Heart left ventricle (tissue), 16 donors: ENCODE data around the gene CYP1B1. TPM values are rescaled to one million over a fixed set of nuclear protein-coding genes. Genes with fewer than 3 reads are reported as not detected.

Experiments used
- ATAC-seq, 4 donors: fragments of 200-7000 bp; cut with Tn5 transposase; one replicate each; pipeline ENCODE4 v1.9.1; 2020 to 2022; ENCODE audit warnings: moderate library complexity in 4 of 4, mild to moderate bottlenecking in 3 of 4, moderate number of reproducible peaks in 1 of 4
- DNase-seq, 5 donors: peaks; one replicate each; pipeline ENCODE4 v3.0.0-alpha.2; 2020
- H3K27ac ChIP-seq, 12 donors: fragments of 200-600 bp; sonication (generic) in 4 of 12; one replicate each; pipeline versions ENCODE4 v1.5.0 to v1.8.0; 2016 to 2022; ENCODE audit warnings: mild to moderate bottlenecking in 2 of 12
- H3K27me3 ChIP-seq, 9 donors: fragments of 200-600 bp; sonication (generic) in 2 of 9; one replicate each; pipeline versions ENCODE4 v1.5.1 to v1.8.0; 2016 to 2022; ENCODE audit warnings: mild to moderate bottlenecking in 3 of 9
- H3K36me3 ChIP-seq, 9 donors: fragments of 200-600 bp; sonication (generic) in 2 of 9; one replicate each; pipeline versions ENCODE4 v1.5.0 to v1.8.0; 2018 to 2022; ENCODE audit warnings: mild to moderate bottlenecking in 2 of 9
- H3K4me1 ChIP-seq, 12 donors: fragments of 200-600 bp; sonication (generic) in 4 of 12; one replicate each; pipeline versions ENCODE4 v1.5.0 to v1.8.0; 2016 to 2022; ENCODE audit warnings: mild to moderate bottlenecking in 3 of 12
- H3K4me3 ChIP-seq, 12 donors: fragments of 200-600 bp; sonication (generic) in 4 of 12; one replicate each; pipeline versions ENCODE4 v1.5.0 to v1.8.0; 2017 to 2022; ENCODE audit warnings: mild to moderate bottlenecking in 9 of 12, moderate library complexity in 4 of 12
- H3K9me3 ChIP-seq, 12 donors: fragments of 200-600 bp; sonication (generic) in 4 of 12; one replicate each; pipeline versions ENCODE4 v1.5.0 to v1.8.0; 2016 to 2022; ENCODE audit warnings: mild to moderate bottlenecking in 1 of 12
- POLR2A ChIP-seq, 2 donors: fragments of 450-650 bp; IDR thresholded peaks; one replicate each; pipeline ENCODE4 v1.6.1; 2017; ENCODE audit warnings: antibody characterized with exemption in 2 of 2, mild to moderate bottlenecking in 2 of 2, moderate library complexity in 2 of 2
- WGBS, 4 donors: extraction: QIAGEN DNeasy Blood & Tissue Kit in 2 of 4; methylation state at CpG; one replicate each; pipeline versions ENCODE4 v1.1.5 to v1.1.7; 2013 to 2018; 5-methylcytosine and 5-hydroxymethylcytosine counted together
- intact Hi-C, 10 donors: fragments of 100-400 bp; cut with DNase I; formaldehyde crosslinking; loops; one replicate each; pipeline versions ENCODE4 v1.11.1 to v1.14.2; 2022
- polyA plus RNA-seq, 2 donors: library from polyadenylated mRNA; stranded (reverse); fragments of 200-250 nt; gene quantifications; one replicate each; pipeline ENCODE4 v1.2.3, GENCODE V29; 2013
- total RNA-seq, 9 donors: library from RNA; depleted of rRNA in 2 of 9; stranded (reverse); fragments of >200 nt in 2 of 9; fragmentation: NEBNext Ultra II Directional in 3 of 9; extraction: Animal tissue kit (Norgen Biotek cat#: 25700) in 3 of 9; gene quantifications; one replicate each; pipeline versions ENCODE4 v1.1.0 to v1.2.4, GENCODE V29; 2016 to 2023
- TF ChIP-seq, protein P1 (sequence below), 12 donors: fragments of 200-600 bp; sonication (generic) in 4 of 12; IDR thresholded peaks; one replicate each; pipeline versions ENCODE4 v1.5.0 to v1.8.0; 2018 to 2022; ENCODE audit warnings: antibody characterized with exemption in 12 of 12, mild to moderate bottlenecking in 5 of 12
- donor health status: ischemic (EF 13 %, LVEDD 7.1; RV severe dilation, severe dysfunction).
- donor health status: healthy with polysubstance abuse.
- donor health status: DM: no; HTN: yes; CAD: no.
- donor health status: DM: no; HTN: no; CAD: no.
- donor health status: ischemic (EF 25% LVEDD 6.9; RV normal size, moderate dysfunction).
- donor health status: ischemic (EF 25% LVEDD 5.7; RV mildly dilated, moderate dysfunction).
- donor health status: healthy.
- donor health status: DM: yes; HTN: yes; CAD: no.
- donor health status: ischemic (EF 35%, LVEDD 5.7; RV mildly dilated, moderate dysfunction).
- donor health status: nonischemic (EF 11% LVEDD 7.7; RV severe dilation, severe dysfunction).
- donor health status: DM: yes; HTN: yes; CAD: no.
- donor health status: PGD.
- donor health status: ischemic (EF 29% LVEDD 5.4; RV normal size, mild dysfunction).
- donor health status: nonischemic (EF 23%, LVEDD 6.1; RV moderate dilation, normal function).

CYP1B1 gene
- total and polyA plus RNA-seq, 11 donors: 3.9 to 68.8 (median 20.5) TPM

DNA sequence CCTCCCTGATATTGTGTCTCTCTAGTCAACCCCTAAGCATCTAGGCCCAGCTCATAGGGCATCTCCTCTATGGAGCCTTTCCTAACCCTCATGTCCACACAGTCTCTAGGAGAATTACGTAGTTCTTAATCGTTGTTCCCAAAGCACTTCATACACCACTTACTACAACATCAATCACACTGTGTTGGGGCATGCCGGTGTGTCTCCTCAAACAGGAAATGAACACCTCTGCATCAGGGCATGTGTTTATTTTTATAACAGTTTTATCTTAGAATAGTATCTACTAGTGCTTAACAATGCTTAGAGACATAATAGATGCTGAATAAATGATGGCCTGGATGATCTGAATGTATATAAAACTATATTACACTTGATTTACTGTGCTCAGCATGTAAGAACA lies 19.7 kb downstream of the CYP1B1 start:
- Histone ChIP-seq H3K27ac (no peak overlapping the region), H3K4me3 (no peak overlapping the region), H3K36me3 (no peaks in the 10 kb centered on the region), H3K4me1 (peaks cover 0 to 7% (median 0%) of the 10 kb centered on the region in 12 donors), H3K9me3 (no peaks in the 10 kb centered on the region), H3K27me3 (no peaks in the 10 kb centered on the region)
- ATAC-seq (no peak), DNase-seq (no peak)
- 68 to 73% (median 71%) methylated on average over 3 of the region's 3 CpGs for WGBS, 4 donors
- intact Hi-C loops: no loop called here
- no peak for TF ChIP-seq POLR2A (IDR thresholded peaks at IDR 0.05)
- TF ChIP-seq, protein P1, sequence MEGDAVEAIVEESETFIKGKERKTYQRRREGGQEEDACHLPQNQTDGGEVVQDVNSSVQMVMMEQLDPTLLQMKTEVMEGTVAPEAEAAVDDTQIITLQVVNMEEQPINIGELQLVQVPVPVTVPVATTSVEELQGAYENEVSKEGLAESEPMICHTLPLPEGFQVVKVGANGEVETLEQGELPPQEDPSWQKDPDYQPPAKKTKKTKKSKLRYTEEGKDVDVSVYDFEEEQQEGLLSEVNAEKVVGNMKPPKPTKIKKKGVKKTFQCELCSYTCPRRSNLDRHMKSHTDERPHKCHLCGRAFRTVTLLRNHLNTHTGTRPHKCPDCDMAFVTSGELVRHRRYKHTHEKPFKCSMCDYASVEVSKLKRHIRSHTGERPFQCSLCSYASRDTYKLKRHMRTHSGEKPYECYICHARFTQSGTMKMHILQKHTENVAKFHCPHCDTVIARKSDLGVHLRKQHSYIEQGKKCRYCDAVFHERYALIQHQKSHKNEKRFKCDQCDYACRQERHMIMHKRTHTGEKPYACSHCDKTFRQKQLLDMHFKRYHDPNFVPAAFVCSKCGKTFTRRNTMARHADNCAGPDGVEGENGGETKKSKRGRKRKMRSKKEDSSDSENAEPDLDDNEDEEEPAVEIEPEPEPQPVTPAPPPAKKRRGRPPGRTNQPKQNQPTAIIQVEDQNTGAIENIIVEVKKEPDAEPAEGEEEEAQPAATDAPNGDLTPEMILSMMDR (IDR thresholded peaks at IDR 0.05): no peak

DNA sequence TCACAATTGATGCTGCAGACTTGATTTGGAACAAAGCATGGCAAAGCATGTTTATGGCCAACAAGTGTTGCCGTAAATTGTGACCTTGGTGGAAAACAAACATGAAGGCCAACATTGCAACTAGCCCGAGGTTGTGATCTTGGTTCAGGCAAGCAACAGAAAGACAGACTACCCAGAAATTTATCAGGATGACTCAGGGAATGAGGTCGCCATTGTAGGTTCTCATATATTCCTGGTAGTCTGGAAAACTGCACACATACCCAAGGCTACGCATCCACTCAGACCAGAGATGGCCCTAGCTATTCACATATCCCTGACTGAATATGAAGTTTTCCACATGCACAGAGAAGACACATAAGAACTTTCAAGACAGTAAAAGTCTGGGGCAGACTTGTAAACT lies 30.1 kb downstream of the CYP1B1 start:
- no peak for ATAC-seq
- 88 to 92% (median 88%) methylated on average over 4 of the region's 4 CpGs for WGBS, 4 donors
- Histone ChIP-seq H3K4me3 (no peak overlapping the region), H3K9me3 (peaks cover 0 to 8% (median 0%) of the 10 kb centered on the region in 12 donors), H3K27ac (no peak overlapping the region), H3K4me1 (no peaks in the 10 kb centered on the region), H3K27me3 (no peaks in the 10 kb centered on the region), H3K36me3 (no peaks in the 10 kb centered on the region)
- no peak for TF ChIP-seq POLR2A (IDR thresholded peaks at IDR 0.05)
- TF ChIP-seq, protein P1 (IDR thresholded peaks at IDR 0.05): no peak
- DNase-seq: no peak
- intact Hi-C loops: no loop called here

DNA sequence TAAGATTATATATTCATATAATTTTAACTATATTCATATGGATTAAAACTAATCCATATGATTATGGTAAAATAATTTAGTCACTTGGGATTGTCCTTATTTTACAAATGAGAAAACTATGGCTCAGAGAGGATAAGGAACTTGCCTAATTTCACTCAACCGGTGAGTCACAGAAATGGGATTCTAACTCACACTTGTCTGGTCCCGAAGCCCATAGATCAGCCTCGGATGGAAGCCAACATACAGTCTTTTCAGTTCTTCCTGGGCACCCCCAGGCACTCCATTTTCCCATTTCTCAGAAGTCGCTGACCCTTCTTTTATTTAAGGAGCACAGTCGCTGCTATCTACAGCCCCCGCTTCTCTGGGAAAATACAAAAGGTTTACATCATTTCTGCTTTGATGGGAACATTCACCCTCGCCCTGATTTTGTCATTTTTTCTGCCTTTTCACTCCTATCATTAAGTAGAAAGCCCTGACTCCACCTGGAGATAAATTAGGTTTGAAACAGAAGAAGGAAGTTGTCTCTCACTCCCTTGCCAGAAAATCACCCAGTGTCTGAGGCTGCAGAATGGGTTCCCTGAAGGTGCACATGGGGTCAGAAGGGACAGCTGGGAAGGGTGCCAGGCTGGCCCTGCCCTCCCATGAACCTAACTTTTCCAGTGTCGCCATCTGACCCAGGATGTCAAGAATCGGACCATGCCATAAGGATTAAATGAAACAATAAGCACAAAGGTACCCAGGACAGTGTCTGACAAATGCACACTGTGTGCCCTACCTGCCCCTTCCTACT lies 36.6 kb downstream of the CYP1B1 start:
- intact Hi-C loops: no loop called here
- H3K27ac ChIP-seq: no peak overlapping the region
- peaks cover 0 to 36% (median 5%) of the 10 kb centered on the region in 9 donors for H3K27me3 ChIP-seq
- DNase-seq (no peak), ATAC-seq (peak in 2 of 4 donors; percentile 27 to 45)
- H3K4me3 ChIP-seq: no peak overlapping the region
- TF ChIP-seq POLR2A (IDR thresholded peaks at IDR 0.05): no peak
- TF ChIP-seq, protein P1 (IDR thresholded peaks at IDR 0.05): no peak
- WGBS, 4 donors: 75 to 85% (median 80%) methylated on average over 9 of the region's 9 CpGs
- no peaks in the 10 kb centered on the region for H3K36me3 ChIP-seq
- H3K4me1 ChIP-seq: peaks cover 0 to 13% (median 0%) of the 10 kb centered on the region in 12 donors
- peaks cover 0 to 8% (median 0%) of the 10 kb centered on the region in 12 donors for H3K9me3 ChIP-seq

DNA sequence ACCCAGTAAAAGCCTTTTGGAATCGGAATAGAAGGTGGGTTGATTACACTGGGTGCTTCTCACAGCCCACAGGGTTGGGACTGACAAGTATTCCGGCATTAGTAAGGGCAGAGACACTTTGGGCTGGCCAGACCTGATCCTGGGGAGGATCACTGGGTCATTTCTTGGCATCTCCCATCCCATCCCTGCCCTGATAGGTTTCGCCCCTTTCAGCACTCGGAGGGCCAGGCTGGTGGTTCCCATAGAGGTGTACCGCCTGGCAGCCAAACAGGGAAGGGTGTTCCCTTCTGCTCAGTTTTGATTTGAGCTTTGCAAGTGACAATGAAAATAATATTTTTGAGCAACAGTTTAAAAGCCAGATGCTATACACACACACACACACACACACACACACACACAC lies 37.3 kb downstream of the CYP1B1 start:
- 65 to 84% (median 78%) methylated on average over 5 of the region's 5 CpGs for WGBS, 4 donors

More for the DNA sequence above, 37.3 kb downstream of the CYP1B1 start:
- intact Hi-C loops: no loop called here
- H3K4me1 ChIP-seq: peaks cover 0 to 13% (median 0%) of the 10 kb centered on the region in 12 donors
- TF ChIP-seq POLR2A (IDR thresholded peaks at IDR 0.05): no peak
- TF ChIP-seq, protein P1 (IDR thresholded peaks at IDR 0.05): no peak
- no peak for DNase-seq
- peaks cover 0 to 8% (median 0%) of the 10 kb centered on the region in 12 donors for H3K9me3 ChIP-seq
- ATAC-seq: peak in 3 of 4 donors; percentile 9 to 28 (median 20)
- H3K4me3 ChIP-seq: peak overlapping the region in 9 of 12 donors; percentile 10 to 55 (median 42)
- H3K27ac ChIP-seq: peak overlapping the region in 9 of 12 donors; percentile 16 to 67 (median 56)
- H3K27me3 ChIP-seq: peaks cover 0 to 36% (median 5%) of the 10 kb centered on the region in 9 donors
- no peaks in the 10 kb centered on the region for H3K36me3 ChIP-seq
